ENCODE measurements around the gene FUT6.
"Not testable (repeated sequence)": the region's sequence is repeated elsewhere in the genome, so short reads cannot be mapped to it uniquely, and the experiment has no call there.

Gene FUT6, protein sequence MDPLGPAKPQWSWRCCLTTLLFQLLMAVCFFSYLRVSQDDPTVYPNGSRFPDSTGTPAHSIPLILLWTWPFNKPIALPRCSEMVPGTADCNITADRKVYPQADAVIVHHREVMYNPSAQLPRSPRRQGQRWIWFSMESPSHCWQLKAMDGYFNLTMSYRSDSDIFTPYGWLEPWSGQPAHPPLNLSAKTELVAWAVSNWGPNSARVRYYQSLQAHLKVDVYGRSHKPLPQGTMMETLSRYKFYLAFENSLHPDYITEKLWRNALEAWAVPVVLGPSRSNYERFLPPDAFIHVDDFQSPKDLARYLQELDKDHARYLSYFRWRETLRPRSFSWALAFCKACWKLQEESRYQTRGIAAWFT

DNA sequence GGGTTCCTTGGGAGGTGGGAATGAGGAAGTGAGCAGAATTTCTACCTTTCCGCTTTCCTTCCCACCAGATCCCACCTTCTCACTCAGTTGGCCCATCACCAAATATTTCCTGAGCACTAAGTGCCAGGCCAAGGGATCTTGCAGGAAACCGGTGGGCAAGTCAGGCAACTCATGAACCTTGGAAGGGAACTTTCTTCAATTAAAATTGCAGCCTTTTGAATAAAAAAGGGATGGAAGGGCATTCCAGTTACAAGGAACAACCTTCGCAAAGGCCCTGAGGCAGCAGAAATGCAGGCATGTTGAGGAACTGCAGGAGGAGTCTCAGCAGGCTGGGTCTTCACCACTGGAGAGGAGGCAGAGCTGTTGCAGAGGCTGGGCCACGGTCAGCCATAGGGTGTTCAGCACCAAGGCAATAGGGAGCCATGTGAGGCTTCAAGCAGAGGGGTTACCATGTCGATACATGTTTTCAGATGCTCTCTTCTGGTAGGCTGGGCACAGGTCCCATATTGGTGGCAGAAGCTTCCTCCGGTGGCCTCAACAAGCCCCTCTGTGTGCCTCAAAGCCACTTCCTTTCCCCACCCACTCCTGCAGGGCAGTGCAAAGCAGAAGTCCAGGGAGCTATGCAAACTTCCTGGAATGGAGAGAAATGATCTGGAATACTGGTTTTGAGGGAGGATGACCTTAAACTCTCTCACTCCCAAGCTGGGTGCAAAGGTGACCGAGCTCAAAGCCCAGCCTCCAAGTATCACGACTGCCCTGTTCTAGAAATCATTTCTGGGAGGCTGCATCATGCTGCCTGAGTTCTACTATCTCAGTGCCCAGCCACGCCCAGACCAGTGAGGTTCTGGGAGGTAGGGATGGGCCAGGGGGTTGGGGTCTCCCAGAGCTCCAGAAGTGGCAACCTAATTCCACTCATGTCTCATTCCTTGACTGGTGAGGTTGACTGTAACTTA, at the start of gene FUT6:
Gene FUT6 (minus strand): TSS at position 638 of the 953 bp plus-strand sequence. CDS start 7,135 bp downstream, outside the sequence.
- no peak for FAIRE-seq

- not testable (repeated sequence) for FAIRE-seq
Observed at GRCh38 chr19:5884065-5884811, 44.7 kb upstream of the FUT6 start.

DNA sequence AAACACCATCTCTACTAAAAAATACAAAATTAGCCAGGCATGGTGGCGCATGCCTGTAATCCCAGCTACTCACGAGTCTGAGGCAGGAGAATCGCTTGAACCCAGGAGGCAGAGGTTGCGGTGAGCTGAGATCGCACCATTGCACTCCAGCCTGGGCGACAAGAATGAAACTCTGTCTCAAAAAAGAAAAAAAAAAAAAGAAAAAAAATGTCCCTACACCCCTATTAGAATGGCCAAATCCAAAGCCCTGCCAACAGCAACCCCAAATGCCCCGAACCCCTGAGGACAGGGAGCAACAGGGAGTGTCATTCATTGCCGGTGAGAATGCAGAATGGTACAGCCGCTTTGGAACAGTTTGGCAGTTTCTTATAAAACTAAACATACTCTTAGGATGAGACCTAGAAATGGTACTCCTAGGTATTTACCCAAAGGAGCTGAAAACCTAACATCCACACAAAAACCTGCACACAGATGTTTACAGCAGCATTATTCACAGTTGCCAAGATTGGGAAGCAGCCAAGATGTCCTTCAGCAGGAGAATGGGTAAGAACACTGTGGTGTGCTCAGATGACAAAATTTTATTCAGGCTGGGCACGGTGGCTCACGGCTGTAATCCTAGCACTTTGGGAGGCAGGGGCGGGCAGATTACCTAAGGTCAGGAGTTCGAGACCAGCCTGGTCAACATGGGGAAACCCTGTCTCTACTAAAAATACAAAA, 43.8 kb upstream of the FUT6 start:
- not testable (repeated sequence) for FAIRE-seq

DNA sequence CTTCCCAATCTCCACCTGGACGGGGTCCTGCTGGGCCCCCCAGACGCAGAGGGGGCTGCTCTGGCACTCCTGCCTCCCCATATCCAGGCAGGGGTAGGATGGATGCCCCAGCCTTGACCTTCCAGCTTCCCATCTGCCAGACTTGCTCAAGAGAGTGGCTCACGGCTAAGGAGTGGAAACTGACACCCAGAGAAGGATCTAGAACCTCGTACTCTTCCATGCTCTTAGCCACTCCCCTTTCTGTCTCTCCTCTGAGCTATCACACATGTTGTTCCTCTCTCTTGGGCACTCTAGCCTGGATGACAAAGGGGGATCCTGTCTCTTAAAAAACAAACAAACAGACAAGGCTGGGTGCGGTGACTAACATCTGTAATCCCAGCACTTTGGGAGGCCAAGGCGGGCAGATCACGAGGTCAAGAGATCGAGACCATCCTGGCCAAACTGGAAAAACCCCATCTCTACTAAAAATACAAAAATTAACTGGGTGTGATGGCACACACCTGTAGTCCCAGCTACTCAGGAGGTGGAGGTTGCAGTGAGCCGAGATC, 43.0 kb upstream of the FUT6 start:
- no peak for FAIRE-seq

GRCh38 chr19:5881543-5882299, 42.2 kb upstream of the FUT6 start:
- no peak for FAIRE-seq

- no peak for FAIRE-seq
Observed at GRCh38 chr19:5880604-5881078, 41.1 kb upstream of the FUT6 start.

DNA sequence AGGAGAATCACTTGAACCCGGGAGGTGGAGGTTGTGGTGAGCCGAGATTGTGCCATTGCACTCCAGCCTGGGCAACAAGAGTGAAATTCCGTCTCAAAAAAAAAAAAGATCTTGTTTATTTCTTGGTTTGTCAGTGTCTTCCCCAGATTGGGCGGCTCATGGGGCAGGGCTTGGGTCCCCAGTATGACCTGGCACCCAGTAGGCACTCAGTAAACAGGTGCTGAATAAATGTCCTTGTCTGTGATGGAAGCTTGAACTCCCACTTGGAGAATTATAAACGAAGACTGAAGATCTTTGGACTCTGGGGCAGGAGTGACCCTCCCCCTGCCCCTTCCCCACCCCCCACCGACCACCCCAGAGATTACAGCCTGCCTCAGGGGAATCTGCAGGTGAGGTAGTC, 40.7 kb upstream of the FUT6 start:
- no peak for FAIRE-seq

DNA sequence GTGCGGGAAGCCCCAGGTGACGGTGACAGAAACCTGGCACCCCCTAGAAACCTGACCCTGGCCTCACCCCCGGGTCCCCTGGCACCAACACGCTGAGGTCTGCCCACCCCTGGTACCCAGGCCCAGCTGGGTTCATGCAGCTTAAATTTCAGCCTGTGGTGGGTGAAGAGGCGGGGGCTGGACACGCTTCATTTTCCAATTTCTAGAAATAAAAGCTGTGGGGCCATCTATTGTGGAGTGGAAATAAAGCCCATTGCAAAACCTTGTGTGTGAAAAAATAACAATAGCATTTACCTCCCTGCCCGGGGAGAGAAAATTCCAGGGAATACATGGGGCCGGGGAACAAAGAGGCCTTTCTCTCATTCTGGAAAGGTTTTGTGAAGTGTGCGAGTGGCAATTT, 38.4 kb upstream of the FUT6 start:
- no peak for FAIRE-seq

- FAIRE-seq: no peak
Observed at GRCh38 chr19:5877427-5877826, 37.9 kb upstream of the FUT6 start.

GRCh38 chr19:5874496-5874895, 35.0 kb upstream of the FUT6 start:
- not testable (repeated sequence) for FAIRE-seq

DNA sequence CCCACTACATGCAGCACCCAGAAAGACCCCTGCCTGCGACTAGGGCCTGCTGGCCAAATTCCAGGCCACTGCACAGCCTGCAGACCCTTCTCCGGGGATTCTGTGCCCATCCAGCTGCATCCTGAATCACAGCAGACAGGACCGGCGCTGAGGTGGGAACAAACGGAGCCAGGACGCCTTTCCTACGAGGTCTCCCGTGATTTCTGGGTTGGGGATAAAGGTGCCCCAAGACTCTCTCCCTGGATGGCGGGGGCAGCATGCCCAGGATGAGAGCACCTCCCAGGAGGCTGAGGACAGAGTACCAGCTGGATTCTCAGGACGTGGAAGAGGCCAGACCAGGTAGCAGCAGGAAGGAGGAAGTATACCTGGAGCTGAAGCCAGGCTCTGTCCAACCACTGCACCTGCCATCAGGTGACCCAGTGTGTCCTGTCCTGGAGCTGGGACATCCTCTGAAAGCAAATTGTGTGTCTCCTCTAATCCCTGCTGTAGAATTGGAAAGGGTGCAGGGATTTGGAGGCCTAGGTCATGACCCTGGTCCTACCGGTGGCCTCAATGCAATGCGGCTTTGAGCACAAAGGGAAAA, 34.2 kb upstream of the FUT6 start:
- no peak for FAIRE-seq

DNA sequence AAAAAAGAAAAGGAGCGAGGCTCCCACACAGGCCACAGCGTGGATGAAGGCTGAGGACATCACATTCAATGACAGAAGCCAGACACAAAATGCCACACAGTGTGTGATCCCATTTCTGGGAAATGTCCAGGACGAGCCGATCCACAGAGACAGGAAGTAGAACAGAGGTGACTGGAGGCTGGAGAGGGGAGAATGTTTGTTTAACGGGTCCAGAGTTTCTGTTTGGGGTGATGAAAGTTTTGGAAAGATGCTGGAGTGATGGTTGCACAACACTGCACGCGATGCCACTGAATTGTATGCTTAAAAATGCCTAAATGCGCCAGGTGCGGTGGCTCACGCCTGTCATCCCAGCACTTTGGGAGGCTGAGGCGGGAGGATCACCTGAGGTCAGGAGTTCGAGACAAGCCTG, 31.5 kb upstream of the FUT6 start:
- no peak for FAIRE-seq

GRCh38 chr19:5867201-5868136, 28.0 kb upstream of the FUT6 start:
- FAIRE-seq: no peak

DNA sequence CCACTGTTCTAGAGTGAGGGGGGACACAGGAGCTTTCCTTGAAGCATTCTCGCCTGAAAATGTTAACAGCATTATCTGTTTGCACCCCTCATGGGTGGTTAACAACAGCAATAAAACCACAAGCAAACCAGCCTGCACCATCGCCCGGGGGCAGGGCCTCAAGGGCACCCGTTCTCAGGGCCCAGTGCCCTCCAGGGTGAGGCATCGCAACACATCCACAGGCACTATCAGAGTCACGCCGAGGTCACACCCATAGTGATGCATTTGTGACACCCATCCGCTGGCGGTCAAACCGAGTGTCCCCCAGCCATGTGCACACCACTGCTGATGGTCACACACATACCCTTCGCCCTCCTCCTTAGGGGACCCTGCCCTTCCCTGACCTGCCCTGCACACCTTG, 26.3 kb upstream of the FUT6 start:
- FAIRE-seq: no peak

DNA sequence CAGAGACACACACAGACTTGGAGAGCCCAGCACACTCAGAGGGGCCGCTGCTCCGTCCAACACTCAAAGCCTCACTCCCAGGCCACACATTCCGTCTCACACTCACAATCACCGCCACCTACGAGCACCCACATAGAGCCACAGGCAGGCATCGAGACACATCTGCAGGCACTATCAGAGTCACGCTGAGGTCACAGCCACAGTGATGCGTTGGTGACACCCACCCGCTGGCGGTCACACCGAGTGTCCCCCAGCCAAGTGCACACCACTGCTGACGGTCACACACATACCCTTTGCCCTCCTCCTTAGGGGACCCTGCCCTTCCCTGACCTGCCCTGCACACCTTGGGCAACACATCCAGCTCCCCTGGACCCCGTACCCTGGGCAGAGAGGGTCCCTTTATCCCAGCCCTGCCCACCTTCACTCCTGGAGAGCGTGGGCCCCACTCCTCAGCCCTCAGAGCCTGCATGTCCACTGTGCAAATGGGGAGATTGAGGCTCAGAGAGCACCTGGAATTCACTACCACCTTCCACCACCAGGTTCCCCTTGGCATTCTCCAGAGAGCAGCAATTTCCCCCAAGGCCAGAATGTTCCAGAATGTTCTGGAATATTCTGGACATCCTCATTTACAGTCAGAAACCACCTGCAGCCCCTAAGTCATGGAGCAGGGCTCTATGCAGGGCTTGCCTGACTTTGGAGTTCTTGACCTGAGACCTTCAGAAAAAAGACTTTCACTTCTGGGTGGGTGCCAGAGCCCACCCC, 25.4 kb upstream of the FUT6 start:
- no peak for FAIRE-seq

- FAIRE-seq: no peak
Observed at GRCh38 chr19:5864013-5864720, 24.7 kb upstream of the FUT6 start.

- no peak for FAIRE-seq
Observed at GRCh38 chr19:5863030-5863665, 23.6 kb upstream of the FUT6 start.

Data from colon (tissue), 2 donors.